GM18867 (cell line): ENCODE measurements around the gene APCDD1.

Experiments
- ATAC-seq: cut with Tn5 transposase; IDR thresholded peaks from one replicate; pipeline ENCODE4 v1.9.1; 2021; ENCODE audit warnings: mild to moderate bottlenecking, moderate library complexity; ENCODE audit not compliant: unreplicated experiment

APCDD1 gene

DNA sequence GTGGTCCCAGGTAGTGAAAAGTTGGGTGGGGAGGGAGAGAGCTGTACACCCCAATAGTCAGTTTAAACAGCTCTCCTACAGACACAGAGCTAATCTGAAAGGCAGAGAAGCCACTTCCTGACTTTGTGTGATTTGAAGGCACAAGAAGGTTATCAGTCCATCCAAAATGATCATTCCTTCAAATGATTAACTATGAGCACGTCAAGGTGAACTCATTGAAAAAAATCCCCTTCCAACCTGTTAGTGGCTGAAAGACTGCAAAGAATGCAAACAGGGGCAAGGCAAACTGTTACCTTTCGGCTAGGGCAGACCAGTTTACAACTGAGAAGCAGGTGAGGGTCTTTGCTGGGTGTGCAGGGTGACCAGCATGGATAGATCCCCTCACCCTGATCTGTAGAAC, 22.8 kb upstream of the APCDD1 start:
- ATAC-seq = no peak

DNA sequence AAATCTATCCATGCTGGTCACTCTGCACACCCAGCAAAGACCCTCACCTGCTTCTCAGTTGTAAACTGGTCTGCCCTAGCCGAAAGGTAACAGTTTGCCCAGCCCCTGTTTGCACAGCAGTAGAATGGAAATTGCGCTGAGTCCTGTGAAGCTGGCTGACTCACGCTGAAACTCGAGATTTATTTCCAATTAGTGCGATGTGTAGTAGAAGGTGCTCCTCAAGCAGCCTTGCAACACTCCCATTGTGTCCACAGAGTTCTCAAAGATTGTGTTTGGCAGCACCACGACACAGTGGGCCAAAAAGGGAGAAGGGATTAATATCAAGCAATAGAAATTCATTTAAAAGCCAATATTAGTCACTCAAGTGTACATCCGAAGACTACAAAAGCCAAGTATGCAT, 21.7 kb upstream of the APCDD1 start:
- no peak for ATAC-seq

DNA sequence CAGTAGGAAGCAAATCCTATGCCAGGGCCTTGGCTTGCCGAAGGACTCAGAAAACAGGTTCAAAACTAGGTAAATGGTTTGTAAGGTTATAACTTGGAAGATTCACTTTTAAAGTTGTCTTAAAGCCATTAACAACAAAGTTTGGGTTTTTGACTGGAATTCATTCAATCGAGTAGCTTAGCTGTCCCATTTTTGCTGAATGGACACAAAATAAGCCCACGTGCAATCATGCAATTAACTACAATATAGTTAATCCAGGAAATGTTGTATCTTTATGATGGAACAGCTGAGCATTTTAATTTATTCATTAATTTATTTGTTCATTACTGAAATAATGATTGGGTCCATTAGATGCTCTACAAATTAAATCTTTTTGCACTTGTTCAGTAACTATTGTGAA, 18.3 kb upstream of the APCDD1 start:
- ATAC-seq = no peak

DNA sequence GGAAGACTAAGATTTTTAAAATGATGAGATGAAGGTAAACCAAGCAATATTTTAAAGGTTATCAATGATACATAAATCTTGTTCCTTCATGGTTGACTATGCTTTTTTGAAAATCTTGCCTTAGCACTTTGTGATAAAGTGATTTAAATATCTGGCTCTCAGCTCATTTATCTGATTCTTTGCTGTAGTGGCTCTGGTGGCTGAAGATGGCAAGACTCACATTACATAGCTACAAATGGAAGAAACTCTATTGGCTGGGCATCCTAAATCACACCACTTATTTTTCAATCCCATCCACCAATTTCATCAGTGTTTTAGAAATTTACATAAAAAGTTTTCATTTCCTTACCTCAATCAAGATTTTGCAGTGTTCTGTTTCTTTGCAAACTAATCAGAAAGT, 16.6 kb upstream of the APCDD1 start:
- no peak for ATAC-seq

DNA sequence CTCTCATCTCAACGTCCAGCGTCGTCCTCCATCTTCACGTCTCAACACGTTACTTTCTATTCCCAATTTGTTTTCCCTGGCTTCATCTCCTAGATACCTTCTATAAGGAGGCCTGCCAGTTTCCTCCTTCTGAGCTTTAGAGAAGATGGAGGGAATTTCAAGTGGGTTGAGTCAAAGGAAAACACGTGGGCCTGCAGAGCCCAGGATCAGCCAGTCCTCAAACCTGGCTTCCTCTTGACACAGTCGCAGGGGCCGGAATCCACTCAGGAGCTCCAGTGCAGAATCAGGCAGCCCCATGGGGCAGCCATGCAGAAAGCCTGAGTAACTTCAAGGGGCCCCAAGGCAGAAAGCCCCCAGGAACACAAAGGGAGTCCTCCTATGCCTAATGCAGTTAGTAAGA, 14.5 kb upstream of the APCDD1 start:
- ATAC-seq = no peak

DNA sequence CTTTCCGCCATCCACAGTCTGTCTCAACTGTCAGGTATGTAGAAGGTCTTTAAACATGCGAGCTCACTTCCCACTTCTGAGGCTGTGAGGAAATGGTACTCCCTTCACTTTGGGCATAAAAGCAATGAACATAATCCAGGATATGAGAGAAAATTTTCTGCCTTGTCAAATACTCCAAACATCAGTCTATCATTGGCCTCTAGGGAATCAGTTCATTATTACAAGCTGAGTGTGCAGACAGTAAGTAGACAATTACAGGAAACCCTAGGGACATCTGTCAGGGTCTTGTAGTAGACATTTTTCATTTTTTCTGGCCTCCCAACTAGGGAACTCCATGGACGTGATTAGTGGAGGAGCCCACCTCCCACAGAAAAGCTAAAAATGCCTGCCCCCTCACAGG, 13.6 kb upstream of the APCDD1 start:
- ATAC-seq = no peak

DNA sequence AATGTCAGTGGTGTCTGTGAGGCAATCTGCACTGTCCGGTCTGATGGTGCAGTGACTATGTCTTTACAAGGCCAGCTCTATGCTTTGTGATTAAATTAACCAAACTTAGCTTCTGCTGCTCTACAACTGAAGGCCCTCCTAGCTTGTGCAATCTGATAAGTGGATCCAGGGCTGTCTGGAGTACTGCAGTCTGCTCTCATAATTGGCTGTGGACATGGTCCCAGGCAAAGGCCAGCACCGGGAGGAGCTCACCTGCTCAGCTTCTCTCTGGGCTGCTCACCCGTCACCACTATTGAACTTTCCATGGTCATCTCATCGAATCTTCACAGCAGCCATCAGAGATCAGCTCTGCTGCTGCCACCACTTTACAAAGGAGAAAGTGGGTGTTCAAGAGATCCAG, 13.0 kb upstream of the APCDD1 start:
- no peak for ATAC-seq

DNA sequence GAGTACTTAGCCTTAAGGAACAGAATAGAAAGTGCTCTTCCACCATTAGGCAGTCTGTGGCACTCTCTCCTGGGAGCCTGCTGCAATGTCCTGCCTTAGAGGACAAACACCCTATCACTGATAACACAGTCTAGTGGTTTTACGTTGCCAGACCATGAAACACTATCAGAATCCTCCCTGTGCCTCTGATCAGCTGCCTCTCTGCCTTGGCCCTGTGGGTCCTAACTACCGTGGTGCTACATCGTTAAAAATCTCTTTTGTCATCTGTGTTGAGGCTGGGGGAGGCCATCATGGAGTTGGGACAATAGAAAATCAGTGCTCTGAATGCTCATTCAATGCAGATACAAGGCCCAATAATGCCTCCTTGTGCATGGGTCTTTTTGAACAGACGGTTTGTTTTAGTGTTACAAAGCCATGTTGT, 11.9 kb upstream of the APCDD1 start:
- no peak for ATAC-seq

DNA sequence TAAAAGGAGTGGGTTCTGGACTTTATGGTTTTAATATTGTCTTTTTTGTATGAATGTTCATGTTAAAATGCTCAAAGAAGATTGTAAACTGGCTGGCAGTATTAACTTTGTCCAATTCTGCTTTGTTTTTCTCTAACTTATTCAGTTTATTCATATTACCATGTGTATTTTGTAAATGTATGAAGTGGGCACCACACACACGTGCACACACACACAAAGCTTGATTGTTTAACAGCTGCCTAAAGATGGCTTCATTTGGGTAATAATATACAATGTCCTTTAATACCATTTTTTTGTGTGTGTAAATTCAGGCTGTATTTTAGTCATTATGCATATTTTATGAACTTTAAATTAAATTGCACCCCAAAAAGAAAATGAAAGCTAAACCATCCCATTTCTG, 11.4 kb upstream of the APCDD1 start:
- no peak for ATAC-seq

DNA sequence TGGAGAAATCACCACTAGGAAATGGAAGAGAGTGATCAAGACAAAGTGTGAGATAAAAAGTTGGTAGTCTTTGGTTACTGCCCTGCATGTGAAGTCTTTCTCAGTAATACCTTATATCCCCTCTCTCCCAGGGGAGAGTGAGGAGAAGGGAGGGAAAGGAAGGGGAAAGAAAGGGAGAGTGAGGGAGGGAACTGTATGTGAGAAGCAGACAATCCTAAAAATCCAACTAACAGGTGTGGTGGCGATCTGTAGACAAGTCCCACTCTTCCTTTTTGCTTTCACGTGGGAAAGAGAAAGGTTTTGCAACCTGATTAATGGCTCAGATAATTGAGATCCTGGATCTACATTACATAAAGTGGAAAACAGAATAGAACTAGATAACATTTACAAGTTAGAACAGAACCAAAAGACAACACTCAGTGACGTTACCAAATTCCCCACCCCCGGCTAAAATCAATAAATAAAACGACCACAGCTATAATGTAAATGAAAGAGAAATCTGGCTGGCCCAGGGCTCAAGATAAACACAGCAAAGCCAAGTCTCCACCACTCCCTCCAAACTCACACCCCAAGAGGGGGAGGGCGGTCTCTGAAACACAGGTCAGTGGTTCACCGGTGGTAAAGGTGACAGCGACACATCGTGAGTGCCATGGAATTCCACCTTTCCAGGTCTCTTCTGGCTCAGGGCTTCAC, 10.0 kb upstream of the APCDD1 start:
- ATAC-seq = no peak

DNA sequence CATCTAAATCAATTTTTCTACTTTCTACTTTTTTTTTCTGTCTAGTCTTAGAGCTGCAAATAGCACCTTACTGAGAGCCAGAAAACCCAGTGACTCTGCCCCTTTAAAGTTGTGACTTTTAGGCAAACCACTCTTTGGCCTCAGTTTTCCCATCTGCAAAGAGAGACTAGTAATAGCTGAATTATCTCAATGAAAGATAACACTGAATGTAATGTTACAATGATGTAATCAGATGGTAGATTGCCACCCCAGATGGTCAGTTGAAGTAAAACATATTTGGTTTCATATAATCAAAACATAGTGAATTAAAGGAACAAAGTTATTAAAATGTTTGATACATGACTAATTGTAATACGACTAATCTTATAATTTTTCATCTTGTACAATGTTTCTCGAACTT, 5.0 kb upstream of the APCDD1 start:
- ATAC-seq = no peak

DNA sequence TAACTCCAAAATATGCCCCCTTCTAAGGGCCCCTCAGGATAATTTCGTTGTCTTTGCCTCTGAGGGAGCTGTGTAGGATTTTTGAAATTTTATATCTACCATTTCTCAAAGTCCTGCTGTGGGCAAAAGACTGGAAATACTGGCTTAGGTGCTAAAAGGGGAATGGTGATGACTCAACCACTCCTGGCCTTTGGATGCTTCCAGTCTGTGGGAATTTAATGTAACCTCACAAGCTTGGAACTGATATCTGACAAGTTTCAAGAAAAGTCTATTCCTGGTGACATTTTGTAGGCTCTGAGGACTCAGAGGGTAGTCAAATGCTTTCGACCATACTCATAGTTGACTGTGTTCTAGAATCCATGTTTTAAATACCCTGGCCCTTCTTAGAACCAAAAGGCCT, 3.4 kb upstream of the APCDD1 start:
- ATAC-seq = no peak

DNA sequence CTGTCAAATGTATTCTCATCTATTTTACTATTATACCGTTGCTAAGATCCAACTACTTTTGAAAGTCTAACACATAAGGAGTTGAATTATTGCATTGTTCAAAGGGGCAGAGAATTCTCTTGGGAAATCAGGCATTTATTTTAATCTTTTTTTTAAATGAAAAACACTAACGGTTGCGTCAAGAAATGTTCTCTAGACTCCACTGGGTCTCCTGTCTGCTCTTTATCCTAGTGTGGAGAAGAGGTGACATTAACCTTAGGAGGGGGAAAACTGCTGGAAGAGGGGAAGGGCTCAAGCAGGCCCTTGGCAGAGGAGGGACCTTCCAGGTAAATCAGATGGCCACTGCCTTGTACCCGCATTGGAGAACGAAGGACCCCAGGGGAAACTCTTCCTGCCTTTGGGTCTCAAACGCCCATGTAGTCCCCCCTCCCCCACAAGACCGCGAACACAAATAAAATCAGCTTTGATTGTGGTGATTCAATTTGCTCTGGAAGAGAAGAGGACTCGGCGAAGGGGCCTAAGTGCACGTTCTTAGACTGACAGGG, 1.1 kb upstream of the APCDD1 start:
- no peak for ATAC-seq

DNA sequence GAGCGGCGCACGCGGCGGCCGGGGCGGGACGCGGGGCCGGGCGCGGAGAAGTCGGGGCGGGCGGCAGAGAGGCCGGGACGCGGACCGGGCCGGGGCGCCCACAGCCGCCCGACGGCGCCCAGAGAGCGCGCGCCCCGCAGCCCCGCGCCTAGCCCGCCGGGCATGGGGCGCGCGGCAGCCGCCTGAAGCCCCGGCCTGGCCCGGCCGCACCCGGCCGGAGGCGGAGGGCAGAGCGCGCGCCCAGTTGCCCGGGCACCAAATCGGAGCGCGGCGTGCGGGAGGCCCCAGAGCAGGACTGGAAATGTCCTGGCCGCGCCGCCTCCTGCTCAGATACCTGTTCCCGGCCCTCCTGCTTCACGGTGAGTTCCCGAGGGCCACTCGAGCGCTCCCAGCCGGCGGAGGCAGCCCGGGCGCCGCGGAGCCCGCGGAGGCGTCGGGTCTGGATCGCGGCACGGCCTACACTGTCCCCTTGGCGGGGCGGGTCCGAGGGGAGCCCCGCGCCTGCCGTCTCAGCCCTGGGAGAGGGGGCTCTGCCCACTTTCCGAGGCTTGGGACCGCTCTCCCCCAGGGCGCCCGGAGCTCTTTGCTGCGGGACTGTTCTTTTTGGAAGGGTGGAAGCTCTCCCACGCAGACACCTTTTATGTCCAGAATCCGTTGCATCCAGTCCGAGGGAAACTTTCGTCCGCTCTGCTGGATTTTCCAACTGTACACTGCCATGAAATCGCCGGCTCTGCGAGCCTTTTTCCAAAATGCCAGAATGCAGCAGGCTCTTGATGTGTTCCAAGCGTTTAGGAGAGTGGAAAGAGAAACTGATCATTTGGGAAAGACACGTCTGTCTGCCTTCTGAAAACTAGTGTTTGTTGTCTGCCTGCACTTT, 484 bp downstream of the APCDD1 start:
- ATAC-seq = no peak

DNA sequence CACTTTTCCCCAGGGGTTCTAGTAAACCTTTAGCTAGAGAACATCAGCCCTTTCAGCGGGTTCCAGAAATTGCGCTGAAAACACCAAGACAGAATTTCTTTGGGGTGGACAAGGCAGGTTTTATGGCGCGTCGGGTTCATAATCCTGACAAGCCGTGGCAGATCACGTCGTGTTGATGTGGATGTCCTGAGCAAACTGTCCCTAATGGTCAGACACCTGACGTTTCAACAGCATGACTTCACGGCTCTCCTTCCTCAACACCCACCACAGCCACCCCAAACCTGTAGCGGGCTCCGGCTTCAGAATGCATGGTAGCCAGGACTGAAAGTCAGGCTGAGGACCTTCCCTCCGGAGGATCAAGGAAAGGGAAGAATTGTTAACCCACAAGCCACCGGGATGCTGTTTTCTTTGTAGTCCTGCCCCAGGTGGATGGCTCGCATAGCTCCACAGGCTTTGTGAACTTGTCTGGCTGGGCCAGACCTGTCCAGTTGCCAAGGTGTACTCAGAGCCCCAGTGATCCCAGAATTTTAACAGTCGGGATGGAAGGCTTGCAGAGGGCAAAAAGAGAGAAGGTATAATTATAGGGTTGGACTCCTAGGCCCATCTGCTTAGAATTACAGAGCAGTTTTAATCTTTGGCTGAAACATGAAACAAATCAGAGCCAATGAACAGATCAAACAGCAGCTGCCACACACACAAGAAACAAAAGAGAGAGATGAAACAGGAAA, 1.5 kb downstream of the APCDD1 start:
- ATAC-seq = no peak

DNA sequence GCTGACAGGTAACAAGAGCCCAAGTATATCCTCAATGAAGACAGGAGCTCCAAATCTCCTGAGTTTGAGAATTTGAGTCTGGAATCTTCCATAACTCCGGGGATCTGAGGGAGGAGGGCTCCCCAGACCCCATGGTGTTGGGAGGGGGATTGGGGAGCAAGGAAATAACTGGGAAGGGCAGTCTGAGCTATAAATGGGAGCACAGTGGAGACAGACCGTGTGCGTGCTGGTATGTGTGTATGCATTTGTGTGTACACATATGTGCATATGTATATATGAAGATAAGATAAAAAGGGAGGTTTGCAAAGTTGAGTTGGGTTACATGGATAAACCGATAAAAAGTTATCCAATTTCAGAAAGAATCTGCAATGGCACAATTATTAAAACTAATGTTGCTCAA, 2.3 kb downstream of the APCDD1 start:
- no peak for ATAC-seq

DNA sequence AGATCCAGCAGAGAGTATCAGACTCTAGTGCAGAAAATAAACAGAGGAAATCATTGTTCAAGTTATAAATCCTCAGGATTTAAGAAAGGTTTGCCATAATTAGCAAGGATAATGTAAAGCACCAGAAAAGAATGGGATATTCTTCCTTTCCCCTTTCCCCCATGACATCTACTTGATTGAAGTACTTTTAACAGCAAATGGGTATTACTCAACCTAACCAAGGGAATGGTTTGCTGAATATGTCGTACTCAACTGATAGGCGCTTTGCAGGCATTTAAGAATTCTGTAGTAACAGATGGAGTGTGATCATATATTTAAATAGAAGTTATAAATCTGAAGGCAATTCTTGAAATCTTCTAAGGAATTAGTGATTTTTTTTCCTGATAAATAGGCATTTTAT, 2.7 kb downstream of the APCDD1 start:
- ATAC-seq = no peak

DNA sequence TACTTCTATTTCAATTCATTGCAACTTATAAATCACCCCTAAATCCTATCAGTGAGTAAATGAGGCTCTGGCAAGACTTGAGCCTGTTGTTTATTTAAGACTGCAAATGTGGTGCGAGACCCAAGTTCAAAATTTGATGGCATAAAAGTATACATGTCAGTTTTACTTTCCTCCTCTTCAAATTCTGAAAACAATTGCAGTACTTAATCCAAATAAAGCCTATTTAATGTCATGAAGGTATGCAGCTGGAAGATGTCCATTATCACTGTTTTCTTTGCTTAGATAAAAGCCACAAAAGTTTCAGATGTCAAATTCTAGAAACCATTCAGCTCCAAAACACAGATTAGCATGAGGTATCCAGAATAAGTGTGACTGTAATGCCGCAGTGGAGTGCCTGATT, 3.3 kb downstream of the APCDD1 start:
- ATAC-seq = no peak

DNA sequence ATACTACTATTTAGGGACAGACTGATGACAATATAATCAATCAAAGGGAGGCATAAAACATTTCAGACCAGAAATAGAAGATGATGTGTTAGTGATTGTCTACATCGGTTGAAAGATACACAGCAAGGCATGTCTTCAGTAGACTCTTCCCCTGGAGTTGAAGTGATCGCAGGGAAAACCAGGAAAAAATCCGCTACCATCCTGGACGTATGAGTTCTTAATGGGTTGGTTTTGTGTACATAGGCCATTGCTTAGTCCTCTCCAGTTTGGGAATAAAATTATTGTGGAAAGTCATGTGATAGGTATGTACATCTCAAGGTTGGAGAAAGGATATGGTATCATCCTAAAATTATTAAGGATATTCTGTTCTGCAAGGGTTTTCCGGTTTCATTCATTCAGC, 4.3 kb downstream of the APCDD1 start:
- ATAC-seq = no peak

DNA sequence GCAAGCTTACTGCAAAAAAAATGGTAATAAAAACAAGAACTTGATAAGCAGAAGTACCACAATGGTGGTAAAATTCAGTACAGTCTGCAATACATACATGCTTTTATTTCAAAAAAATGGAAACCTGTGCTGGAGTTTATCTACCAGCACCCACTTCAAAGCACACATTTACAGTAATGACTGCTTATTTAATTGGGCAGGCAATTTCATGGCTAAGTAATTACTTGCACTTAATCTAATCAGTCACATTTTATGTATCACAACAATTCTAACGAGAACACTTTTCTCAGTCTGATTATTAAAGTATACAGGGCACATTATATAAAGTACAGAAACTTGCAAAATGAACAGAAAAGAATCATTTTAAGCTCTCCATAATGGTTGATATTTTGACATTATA, 5.2 kb downstream of the APCDD1 start:
- no peak for ATAC-seq

DNA sequence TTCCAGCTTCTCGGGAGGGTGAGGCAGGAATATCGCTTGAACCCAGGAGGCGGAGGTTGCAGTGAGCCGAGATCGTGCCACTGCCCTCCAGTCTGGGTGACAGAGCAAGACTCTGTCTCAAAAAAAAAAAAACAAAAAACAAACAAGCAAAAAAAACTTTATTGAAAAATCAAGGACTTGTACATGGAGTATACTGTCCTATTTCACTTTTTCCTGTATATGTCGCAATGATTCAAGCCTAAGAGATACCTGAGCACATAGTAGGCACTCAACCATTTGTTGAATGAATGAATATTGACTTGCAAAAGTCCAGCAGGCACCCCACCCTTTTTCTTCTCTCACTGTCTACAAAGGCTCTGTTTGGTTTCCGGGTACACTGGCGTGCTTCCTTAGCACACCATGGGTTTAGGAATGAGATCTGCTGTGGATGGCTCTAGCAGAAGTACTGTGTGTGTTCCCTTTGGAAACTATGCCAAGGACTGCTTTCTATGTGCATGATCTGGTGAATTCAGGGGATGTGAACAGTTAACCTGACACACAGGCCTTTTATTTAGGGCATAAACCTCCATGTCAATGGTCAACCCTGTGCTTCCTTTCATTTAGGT, 6.1 kb downstream of the APCDD1 start:
- ATAC-seq = no peak
